HL-60 (cell line): ENCODE measurements around the gene MAGEF1.

ENCODE experiments used
- DNase-seq, 2 experiments: peaks; one replicate each; pipeline ENCODE4 v3.0.0-alpha.2; 2010 to 2020; ENCODE audit warnings: low read depth in 1 of 2, low spot score in 1 of 2
- H3K27ac ChIP-seq: fragments of 250-450 bp; sonication (Bioruptor Pico); replicated peaks from 2 replicates; pipeline ENCODE4 v1.5.1; 2020; ENCODE audit warnings: mild to moderate bottlenecking, moderate library complexity
- H3K27me3 ChIP-seq: fragments of 250-450 bp; sonication (Bioruptor Pico); 2 replicates; pipeline ENCODE4 v1.5.1; 2021; ENCODE audit warnings: mild to moderate bottlenecking, moderate library complexity; ENCODE audit not compliant: insufficient read depth, poor library complexity, severe bottlenecking
- H3K4me3 ChIP-seq: replicated peaks from 2 replicates; pipeline ENCODE4 v1.5.1; 2011; ENCODE audit warnings: mild to moderate bottlenecking, control low read depth, low read length; ENCODE audit not compliant: insufficient read depth
- GABPA ChIP-seq: IDR thresholded peaks from 2 replicates; pipeline ENCODE4 v1.6.1; 2012; ENCODE audit warnings: low read depth
- POLR2AphosphoS5 ChIP-seq: IDR thresholded peaks from 2 replicates; pipeline ENCODE4 v1.6.1; 2012; ENCODE audit warnings: low read depth
- SPI1 ChIP-seq: IDR thresholded peaks from 2 replicates; pipeline ENCODE4 v1.6.1; 2012; ENCODE audit warnings: low read depth, mild to moderate bottlenecking, borderline replicate concordance
- TF ChIP-seq, protein P1 (sequence below): IDR thresholded peaks from one replicate; pipeline ENCODE4 v1.5.1; 2011; ENCODE audit warnings: low read length, control low read depth, inconsistent platforms; ENCODE audit not compliant: insufficient read depth
- TF ChIP-seq, protein P2 (sequence below): IDR thresholded peaks from 2 replicates; pipeline ENCODE4 v1.6.1; 2012; ENCODE audit warnings: low read depth; ENCODE audit not compliant: insufficient replicate concordance

The MAGEF1 gene

DNA sequence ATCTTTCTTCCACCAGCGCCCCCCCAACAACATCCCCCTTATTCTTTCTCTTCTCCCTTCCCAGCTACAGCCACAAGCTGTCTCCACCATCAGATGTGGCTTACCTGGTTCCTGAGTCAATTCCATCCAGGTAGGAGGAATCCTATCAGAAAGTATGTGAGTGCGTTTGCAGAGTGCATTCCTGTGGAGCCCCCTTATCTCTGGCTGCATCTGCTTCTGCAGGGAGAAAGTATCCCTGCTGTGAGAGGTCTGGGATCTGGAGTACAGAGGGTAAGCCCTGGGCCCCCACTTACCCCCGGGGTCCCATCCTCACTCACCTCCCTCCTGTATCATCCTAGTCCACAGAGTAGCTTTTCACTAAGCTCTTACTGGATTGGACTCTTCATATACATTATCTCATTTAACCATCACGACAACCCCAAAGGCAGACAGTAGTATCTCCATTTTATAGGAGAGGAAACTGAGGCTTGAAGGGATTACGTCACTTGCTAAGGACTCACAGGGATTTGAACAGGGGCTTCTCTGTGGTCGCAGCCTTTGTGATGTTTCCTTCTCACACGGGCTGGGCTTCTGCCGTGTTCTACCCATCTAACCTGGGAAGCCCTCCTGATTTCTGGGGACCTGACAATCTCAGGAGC is 22.2 kb upstream of the MAGEF1 start:
- TF ChIP-seq, protein P1, sequence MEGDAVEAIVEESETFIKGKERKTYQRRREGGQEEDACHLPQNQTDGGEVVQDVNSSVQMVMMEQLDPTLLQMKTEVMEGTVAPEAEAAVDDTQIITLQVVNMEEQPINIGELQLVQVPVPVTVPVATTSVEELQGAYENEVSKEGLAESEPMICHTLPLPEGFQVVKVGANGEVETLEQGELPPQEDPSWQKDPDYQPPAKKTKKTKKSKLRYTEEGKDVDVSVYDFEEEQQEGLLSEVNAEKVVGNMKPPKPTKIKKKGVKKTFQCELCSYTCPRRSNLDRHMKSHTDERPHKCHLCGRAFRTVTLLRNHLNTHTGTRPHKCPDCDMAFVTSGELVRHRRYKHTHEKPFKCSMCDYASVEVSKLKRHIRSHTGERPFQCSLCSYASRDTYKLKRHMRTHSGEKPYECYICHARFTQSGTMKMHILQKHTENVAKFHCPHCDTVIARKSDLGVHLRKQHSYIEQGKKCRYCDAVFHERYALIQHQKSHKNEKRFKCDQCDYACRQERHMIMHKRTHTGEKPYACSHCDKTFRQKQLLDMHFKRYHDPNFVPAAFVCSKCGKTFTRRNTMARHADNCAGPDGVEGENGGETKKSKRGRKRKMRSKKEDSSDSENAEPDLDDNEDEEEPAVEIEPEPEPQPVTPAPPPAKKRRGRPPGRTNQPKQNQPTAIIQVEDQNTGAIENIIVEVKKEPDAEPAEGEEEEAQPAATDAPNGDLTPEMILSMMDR, result no peak
- TF ChIP-seq GABPA, result no peak
- TF ChIP-seq POLR2AphosphoS5, result no peak
- TF ChIP-seq, protein P2, sequence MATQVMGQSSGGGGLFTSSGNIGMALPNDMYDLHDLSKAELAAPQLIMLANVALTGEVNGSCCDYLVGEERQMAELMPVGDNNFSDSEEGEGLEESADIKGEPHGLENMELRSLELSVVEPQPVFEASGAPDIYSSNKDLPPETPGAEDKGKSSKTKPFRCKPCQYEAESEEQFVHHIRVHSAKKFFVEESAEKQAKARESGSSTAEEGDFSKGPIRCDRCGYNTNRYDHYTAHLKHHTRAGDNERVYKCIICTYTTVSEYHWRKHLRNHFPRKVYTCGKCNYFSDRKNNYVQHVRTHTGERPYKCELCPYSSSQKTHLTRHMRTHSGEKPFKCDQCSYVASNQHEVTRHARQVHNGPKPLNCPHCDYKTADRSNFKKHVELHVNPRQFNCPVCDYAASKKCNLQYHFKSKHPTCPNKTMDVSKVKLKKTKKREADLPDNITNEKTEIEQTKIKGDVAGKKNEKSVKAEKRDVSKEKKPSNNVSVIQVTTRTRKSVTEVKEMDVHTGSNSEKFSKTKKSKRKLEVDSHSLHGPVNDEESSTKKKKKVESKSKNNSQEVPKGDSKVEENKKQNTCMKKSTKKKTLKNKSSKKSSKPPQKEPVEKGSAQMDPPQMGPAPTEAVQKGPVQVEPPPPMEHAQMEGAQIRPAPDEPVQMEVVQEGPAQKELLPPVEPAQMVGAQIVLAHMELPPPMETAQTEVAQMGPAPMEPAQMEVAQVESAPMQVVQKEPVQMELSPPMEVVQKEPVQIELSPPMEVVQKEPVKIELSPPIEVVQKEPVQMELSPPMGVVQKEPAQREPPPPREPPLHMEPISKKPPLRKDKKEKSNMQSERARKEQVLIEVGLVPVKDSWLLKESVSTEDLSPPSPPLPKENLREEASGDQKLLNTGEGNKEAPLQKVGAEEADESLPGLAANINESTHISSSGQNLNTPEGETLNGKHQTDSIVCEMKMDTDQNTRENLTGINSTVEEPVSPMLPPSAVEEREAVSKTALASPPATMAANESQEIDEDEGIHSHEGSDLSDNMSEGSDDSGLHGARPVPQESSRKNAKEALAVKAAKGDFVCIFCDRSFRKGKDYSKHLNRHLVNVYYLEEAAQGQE, result no peak
- no peak for TF ChIP-seq SPI1
- H3K4me3 ChIP-seq, result no peak overlapping the region

DNA sequence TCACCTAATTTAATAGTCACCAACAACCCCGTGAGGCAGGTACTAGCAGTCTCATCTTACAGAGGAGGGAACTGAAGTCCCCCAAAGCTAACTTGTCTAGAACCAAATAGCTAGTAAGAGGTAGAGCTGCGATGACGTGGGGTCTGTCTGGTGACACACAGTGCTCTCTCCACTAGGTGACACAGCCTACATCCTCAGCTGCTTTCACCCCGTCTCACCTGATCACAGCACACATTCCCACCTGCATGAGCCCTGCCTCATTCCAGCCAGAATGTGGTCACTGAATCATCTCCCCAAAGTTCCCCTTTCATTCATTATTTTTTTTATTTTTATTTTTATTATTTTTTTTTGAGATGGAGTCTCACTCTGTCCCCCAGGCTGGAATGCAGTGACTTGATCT is 21.3 kb upstream of the MAGEF1 start:
- no peaks in the 10 kb centered on the region for H3K27me3 ChIP-seq
- no peak for DNase-seq
- no peak overlapping the region for H3K27ac ChIP-seq
- H3K4me3 ChIP-seq, result no peak overlapping the region
- TF ChIP-seq, protein P1, result no peak
- TF ChIP-seq, protein P2, result no peak
- no peak for TF ChIP-seq GABPA
- no peak for TF ChIP-seq SPI1
- TF ChIP-seq POLR2AphosphoS5, result no peak

More for the DNA sequence above, 22.2 kb upstream of the MAGEF1 start:
- Histone ChIP-seq H3K27me3 (no peaks in the 10 kb centered on the region), H3K27ac (no peak overlapping the region)
- no peak for DNase-seq

DNA sequence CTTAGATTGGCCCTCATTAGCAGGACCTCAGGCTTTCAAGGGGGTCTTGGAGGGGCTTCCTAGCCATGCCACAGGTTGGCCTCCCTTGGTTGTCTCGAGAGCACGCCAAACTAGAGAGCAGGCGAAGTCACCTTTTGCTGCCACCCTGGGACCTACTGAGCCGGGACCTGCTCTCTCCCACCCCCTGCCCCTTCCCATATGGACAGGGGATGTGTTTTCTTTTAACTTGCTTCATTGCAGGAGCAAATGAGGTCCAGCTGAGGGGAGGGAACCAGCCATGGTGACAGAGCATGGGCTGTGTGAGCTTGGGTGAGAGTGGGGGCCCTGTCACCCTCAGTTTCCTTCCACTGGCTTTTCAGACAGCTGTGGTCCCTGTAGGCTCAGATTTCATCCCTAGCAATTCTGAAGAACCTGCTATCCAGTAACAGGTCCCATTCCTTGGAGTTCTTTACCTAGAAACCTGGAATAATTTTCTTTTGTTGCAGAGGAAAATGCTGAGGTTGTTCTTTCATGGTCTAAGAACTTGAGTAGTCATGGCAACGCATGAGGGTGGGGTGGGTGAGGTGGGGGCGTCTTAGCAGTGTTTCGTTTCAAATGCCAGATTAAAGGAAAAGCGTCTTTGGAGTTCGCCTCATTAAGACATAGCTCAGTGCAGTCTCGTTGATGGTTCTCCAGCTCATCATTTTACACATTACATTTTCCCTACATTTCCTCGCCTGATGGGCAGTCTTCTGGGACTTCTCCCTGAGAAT is 20.1 kb upstream of the MAGEF1 start:
- H3K27ac ChIP-seq, result no peak overlapping the region
- no peak for TF ChIP-seq POLR2AphosphoS5
- TF ChIP-seq, protein P1, result no peak
- no peak for TF ChIP-seq GABPA
- no peak for TF ChIP-seq SPI1
- TF ChIP-seq, protein P2, result no peak
- DNase-seq, result no peak
- H3K4me3 ChIP-seq, result no peak overlapping the region
- H3K27me3 ChIP-seq, result no peaks in the 10 kb centered on the region
